Activated T-cell treated with anti-CD3 and anti-CD28 coated beads for 4 hours (primary cell): ENCODE measurements around the gene VASH2.
"Not testable (repeated sequence)": the region's sequence is repeated elsewhere in the genome, so short reads cannot be mapped to it uniquely, and the experiment has no call there.

Experiments
- DNase-seq: peaks from one replicate; pipeline ENCODE4 v3.0.0-alpha.2; 2020

The VASH2 gene

GRCh38 chr1:212981571-212982328 lies 31.4 kb downstream of the VASH2 start:
- DNase-seq: no peak

DNA sequence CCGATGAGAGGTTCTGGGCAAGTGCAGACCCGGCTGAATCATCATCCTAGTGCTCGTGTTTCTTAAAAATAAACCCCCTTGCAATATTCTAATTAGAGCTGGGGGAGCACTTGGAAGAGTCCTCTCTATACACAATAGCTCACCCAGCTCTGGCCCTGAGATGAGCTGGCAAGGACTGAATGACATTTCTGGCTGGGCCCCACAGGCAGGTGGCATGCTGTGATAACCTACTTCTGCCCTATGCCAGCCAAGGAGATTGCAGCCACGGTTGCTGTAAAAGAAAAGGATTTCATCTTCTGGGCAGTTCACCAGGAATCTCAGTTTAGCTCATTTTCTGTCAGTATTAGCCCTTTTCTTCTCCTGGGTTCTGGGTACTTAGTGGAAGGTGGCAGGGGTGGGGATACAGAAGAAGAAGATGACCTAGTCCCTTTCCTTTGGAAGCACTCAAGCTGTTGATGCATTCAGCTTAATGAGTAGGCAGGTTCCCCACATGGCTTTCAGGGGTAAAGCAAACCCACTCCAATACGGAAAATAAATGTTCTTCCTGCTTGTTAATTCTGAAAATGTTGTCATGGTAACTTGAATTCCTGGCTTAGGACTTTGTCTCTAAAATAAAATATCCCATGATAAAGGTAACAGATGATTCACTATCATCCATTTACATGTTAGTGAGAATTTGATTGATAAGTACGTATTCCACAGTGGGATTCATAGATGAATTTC lies 32.2 kb downstream of the VASH2 start:
- no peak for DNase-seq

- no peak for DNase-seq
Measured at GRCh38 chr1:212983482-212983881, 33.1 kb downstream of the VASH2 start.

- no peak for DNase-seq
Measured at GRCh38 chr1:212984522-212985291, 34.4 kb downstream of the VASH2 start.

DNA sequence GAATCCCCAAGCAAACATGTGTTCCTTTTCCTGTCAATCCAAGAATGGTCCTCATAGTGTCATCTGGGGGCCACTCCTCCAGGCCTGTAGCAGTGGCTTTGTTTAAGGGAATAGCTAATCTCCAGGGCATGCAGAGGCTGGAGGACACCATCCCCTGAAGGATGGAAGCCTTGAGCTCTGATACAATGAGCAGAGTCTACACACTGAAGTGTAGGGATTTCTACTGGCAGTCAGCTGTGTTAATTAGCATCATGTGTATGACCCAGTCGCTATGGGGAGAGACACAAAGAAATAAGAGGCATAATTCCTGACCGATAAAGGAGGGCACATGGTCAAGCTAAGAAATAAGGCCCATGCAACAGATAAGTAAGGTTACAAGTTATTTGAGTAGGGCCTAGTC lies 36.2 kb downstream of the VASH2 start:
- DNase-seq: no peak

GRCh38 chr1:212987702-212988322 lies 37.5 kb downstream of the VASH2 start:
- DNase-seq: no peak

- DNase-seq: no peak
Measured at GRCh38 chr1:212990276-212990675, 39.9 kb downstream of the VASH2 start.

DNA sequence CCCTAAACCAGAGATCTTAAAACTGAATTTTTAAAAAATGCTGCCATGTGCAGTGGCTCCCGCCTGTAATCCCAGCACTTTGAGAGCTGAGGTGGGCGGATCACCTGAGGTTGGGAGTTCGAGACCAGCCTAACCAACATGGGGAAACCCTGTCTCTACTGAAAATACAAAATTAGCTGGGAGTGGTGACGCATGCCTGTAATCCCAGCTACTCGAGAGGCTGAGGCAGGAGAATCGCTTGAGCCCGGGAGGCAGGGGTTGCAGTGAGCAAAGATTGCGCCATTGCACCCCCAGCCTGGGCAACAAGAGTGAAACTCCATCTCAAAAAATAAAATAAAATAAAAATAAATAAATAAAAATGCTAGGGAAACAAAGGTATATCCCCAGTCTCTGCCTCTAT lies 43.6 kb downstream of the VASH2 start:
- not testable (repeated sequence) for DNase-seq

DNA sequence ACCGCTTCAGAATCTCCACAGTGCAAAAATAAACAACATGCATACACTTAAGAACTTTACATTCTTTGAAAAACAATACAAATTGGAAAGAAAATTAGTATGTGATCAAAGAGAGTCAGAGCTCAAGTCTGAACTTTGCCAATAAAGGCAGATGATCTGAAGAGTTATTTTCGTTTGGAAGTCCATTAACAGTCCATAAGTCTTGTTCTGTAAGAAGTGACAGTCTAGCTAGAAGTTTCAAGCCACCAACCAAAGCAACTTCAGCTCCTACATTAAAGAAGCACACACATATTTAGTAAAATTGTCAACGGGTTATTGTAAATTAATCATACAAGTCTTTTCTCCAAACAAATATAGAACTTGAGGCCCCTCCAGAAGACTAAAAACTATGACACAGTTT lies 44.6 kb downstream of the VASH2 start:
- no peak for DNase-seq

- no peak for DNase-seq
Measured at GRCh38 chr1:213003256-213003655, 52.9 kb downstream of the VASH2 start.

DNA sequence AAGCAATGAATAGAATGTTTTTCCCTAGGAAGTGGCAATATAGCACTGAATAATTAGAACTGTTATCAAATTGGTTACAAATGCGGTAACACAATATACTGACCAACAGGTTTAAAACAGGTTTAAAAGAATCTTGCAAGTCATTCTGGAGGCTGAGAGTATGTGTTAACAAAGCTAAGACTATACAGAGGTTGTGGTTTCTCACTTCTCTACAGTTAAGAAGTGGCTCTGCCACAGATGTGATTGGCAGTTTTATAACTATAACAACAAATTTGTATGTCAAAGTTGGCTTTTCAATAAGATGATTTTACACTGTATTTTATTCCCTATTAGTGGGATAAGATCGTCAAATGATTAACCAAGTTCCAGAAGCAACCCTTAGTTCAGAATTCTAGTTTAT lies 58.2 kb downstream of the VASH2 start:
- DNase-seq: no peak

DNA sequence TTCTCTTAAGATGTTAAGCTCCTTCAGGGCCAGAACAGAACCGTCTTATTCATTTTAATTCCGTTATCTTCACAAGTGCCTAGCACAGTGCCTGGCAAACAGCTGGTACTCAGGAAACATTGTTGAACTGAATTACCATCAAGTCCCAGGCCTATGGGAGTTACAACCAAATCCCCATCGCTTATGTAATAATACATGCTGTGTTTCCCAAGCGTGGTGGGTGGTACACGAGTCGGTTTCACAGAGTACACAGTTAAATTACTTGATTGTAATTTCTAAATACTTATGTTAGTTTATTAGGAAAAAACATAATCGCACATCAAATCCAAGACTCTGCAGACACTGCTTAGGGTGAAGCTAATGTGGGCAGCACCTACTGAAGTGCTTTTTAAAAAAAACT lies 64.3 kb downstream of the VASH2 start:
- no peak for DNase-seq

GRCh38 chr1:213015099-213016050 lies 65.0 kb downstream of the VASH2 start, which contains the start of gene ANGEL2:
Gene ANGEL2, minus strand, starts transcription at chr1:213015867. Its CDS starts 196 bp downstream, at chr1:213015671.
- peak; percentile 93 for DNase-seq

DNA sequence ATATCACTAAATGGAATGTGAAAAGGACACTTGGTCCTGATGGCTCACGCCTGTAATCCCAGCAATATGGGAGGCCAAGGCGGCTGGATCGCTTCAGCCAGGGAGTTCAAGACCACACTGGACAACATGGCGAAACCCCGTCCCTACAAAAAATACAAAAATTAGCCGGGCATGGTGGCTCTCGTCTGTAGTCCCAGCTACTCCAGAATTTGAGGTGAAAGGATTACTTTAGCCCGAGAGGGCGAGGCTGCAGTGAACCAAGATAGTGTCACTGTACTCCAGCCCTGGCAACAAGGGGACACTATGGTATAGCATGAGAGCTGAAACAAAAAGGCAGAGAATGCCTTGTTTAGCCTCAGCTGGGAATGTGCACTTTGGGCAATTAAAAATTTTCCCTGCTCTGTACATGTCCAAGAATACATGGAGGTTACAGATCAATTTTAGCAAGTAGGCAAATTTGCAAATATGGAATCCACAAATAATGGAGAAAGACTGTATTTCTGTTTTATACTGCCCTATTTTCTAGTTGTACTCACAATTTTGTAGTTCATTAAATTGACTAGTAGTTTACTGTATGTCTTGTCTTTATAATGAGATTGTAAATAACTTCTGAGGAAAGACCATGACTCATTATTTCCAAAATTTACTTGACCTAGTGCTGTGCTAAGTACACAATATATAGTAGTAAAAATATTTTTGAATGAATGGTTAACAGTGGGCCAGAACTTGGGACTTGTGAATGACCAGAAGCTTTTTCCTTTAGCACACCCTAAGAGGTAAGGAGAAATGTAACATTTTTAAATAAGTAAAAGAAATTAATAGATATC lies 67.3 kb downstream of the VASH2 start:
- DNase-seq: no peak

GRCh38 chr1:213019450-213019849 lies 69.1 kb downstream of the VASH2 start:
- no peak for DNase-seq

DNA sequence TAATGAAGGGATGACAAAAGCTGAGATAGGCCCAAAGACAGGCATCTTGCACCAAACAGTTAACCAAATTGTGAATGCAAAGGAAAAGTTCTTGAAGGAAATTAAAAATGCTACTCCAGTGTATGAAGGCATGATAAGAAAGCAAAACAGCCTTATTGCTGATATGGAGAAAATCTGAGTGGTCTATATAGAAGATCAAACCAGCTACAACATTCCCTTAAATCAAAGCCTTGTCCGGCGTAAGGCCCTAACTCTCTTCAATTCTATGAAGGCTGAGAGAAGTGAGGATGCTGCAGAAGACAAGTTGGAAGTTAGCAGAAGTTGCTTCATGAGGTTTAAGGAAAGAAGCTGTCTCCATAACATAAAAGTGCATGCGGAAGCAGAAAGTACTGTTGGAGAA lies 69.7 kb downstream of the VASH2 start:
- DNase-seq: no peak

DNA sequence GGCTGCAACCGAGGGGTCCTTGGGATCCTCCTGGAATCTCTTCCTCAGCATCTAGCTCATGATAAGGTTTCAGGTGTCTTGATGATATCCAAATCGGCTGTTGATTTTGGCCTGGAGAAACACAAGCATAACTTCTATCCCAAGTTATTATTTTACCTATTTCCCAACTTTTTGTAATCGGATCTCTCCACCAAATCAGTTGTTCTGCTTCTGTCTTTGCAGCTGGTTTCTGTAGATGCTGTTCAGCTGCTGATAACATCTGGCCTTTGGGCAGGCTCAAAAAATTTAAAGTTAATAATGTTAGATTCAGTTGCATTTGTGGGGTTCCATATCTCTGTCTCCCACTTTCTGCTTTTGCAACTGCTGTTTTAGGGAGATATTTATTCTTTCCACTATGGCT lies 76.7 kb downstream of the VASH2 start:
- DNase-seq: not testable (repeated sequence)

GRCh38 chr1:213032651-213033050 lies 82.3 kb downstream of the VASH2 start:
- no peak for DNase-seq

DNA sequence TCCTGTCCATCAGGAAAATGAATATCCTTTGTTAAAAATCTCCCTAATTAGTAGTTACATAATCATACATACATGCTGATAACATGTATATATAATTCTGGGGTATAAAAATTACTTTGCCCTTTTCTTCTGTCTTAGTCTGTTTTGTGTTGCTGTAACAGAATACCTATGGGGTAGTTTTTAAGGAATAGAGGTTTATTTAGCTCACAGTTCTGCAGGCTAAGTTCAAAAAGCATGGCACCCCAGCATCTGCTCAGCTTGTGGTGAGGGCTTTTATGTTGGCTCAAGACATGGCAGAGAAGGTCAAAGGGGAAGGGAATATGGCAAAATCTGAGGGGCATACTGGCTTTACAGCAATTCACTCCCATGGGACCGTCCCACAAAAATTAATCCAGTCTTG lies 84.4 kb downstream of the VASH2 start:
- DNase-seq: no peak

- no peak for DNase-seq
Measured at GRCh38 chr1:213035573-213035972, 85.2 kb downstream of the VASH2 start.
